Measurements from ENCODE around the gene TCF25. TPM values are rescaled to one million over a fixed set of nuclear protein-coding genes. Genes with fewer than 3 reads are reported as not detected.

The TCF25 gene
- total and polyA plus RNA-seq, 8 donors = 124 to 748 (median 216) TPM

DNA sequence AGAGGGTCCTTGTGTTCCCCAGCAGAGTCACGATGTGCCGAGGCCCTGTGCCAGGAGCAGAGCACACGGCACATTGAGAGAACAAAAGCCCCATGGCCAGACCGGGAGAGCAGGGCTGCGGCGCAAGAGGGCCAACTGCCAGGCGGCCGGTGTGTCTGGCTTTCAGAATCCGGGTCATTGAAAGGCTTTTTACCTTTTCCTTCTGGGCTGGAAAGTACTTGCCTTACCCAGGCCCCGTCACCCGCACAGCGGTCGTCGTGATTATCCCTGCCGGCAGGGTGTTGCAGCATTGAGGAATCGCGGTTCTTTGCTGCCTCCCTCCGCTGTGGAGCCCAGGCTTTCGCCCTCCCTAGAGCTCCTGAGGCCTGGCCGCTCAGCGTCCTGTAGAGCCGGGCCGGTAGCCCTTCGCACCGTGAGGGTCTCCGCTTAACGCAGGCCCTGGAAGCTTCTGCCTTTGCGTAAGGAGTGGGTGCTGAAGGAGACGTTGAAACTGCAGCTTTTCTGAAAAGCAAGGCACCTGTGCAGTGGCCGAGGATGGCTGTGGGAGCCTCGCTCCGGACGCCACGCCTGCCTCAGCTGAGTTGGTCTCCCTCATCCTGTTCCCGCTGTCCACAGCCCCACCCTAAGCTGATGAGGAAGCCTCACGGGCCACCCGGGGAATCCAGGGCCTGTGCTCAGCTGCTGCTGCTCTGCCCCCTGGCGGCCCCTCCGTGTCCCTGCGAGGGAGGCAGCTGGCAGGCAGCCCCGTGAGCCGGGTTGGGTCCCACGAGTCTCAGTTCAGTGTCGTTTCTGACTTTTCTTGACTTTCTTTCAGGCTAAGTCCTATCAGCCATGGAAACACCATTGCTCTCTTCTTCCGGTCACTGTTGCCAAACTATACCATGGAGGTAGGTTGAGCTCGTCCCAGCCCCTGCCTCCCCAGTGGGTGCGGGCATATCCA lies 36.7 kb downstream of the TCF25 start:
- Histone ChIP-seq H3K4me3 (no peak overlapping the region), H3K4me1 (peaks cover 0 to 10% (median 4%) of the 10 kb centered on the region in 4 donors), H3K27ac (peak overlapping the region in 3 of 5 donors; percentile 21 to 51 (median 27)), H3K36me3 (peaks cover 37 to 84% (median 82%) of the 10 kb centered on the region in 4 donors), H3K9me3 (no peaks in the 10 kb centered on the region), H3K27me3 (no peaks in the 10 kb centered on the region)
- peak; percentile 77 to 88 for DNase-seq
- intact Hi-C loops (cut with DNase I; ENCODE audit: low total_unique reads) = no loop called here
- WGBS, 5 donors = 51 to 61% (median 56%) methylated on average over 36 to 47 of the region's 47 CpGs
- TF ChIP-seq POLR2A (IDR thresholded peaks at IDR 0.05) (no peak), CTCF (IDR thresholded peaks at IDR 0.05) (peak in 5 of 7 experiments; percentile 14 to 88 (median 84)), POLR2AphosphoS5 (IDR thresholded peaks at IDR 0.05) (peak in 1 of 3 donors; percentile 72)

- H3K4me3 ChIP-seq = no peak overlapping the region
- peaks cover 0 to 10% (median 4%) of the 10 kb centered on the region in 4 donors for H3K4me1 ChIP-seq
- peaks cover 29 to 76% (median 74%) of the 10 kb centered on the region in 4 donors for H3K36me3 ChIP-seq
- H3K9me3 ChIP-seq = no peaks in the 10 kb centered on the region
- H3K27me3 ChIP-seq = no peaks in the 10 kb centered on the region
- TF ChIP-seq POLR2AphosphoS5 (IDR thresholded peaks at IDR 0.05) = no peak
- peak overlapping the region in 2 of 5 donors; percentile 21 to 51 for H3K27ac ChIP-seq
- WGBS, 5 donors = 91 to 94% (median 93%) methylated on average over 27 of the region's 27 CpGs
- no peak for DNase-seq
- intact Hi-C loops (cut with DNase I; ENCODE audit: low total_unique reads) = no loop called here
Measured at GRCh38 chr16:89910717-89911354, 37.4 kb downstream of the TCF25 start.

DNA sequence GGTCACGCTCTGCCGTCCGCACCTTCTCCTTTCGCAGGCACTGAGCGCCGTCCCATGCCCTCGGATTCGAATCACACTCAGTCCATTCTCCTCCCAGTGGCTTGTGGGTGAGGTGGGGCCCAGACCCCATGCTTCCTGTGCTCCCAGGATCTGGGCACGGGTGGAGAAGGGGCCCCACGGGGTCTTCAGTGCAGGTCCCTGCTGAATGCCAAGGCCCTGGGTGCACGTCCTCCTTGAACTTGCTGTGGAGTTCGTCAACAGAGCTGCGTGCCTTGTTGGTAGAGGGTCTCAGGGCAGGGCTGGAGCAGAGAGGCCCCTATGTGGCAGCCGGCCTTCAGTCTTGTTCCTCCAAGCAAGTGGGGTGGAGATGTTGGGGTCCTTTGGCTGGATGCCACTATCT lies 38.0 kb downstream of the TCF25 start:
- Histone ChIP-seq H3K27me3 (no peaks in the 10 kb centered on the region), H3K4me3 (no peak overlapping the region), H3K27ac (no peak overlapping the region), H3K4me1 (peaks cover 0 to 10% (median 4%) of the 10 kb centered on the region in 4 donors), H3K9me3 (no peaks in the 10 kb centered on the region), H3K36me3 (peaks cover 24 to 71% (median 69%) of the 10 kb centered on the region in 4 donors)
- WGBS, 5 donors = 93 to 96% (median 93%) methylated on average over 14 of the region's 14 CpGs
- no peak for TF ChIP-seq EP300 (IDR thresholded peaks at IDR 0.05)
- TF ChIP-seq POLR2AphosphoS5 (IDR thresholded peaks at IDR 0.05) = no peak
- no peak for TF ChIP-seq CTCF (IDR thresholded peaks at IDR 0.05)
- TF ChIP-seq POLR2A (IDR thresholded peaks at IDR 0.05) = no peak
- DNase-seq = no peak
- intact Hi-C loops (cut with DNase I; ENCODE audit: low total_unique reads) = no loop called here

DNA sequence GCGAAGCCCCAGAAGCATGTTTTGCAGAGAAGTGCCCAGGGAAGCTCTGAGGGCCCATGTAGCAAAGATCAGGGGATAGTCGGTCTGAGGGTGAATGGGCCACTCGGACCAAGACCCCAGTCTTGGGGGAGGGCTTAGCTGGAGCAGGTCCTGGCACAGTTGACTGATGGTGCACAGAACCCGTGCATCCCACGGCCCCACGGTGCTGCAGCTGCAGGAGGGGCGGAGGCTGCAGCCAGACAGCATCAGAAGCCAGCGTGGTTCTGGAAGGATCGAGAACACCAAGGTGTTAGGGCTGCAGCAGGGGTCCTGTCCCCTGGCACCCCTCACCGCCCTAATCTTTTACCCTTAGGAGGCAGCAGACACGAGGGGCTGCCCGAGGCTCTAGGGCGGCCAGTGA lies 38.8 kb downstream of the TCF25 start:
- H3K4me3 ChIP-seq = no peak overlapping the region
- peaks cover 0 to 11% (median 6%) of the 10 kb centered on the region in 4 donors for H3K4me1 ChIP-seq
- DNase-seq = no peak
- 86 to 100% (median 90%) methylated on average over 1 to 13 of the region's 13 CpGs for WGBS, 5 donors
- H3K36me3 ChIP-seq = peaks cover 17 to 63% (median 61%) of the 10 kb centered on the region in 4 donors
- H3K9me3 ChIP-seq = no peaks in the 10 kb centered on the region
- H3K27ac ChIP-seq = no peak overlapping the region
- intact Hi-C loops (cut with DNase I; ENCODE audit: low total_unique reads) = no loop called here
- TF ChIP-seq POLR2AphosphoS5 (IDR thresholded peaks at IDR 0.05) (no peak), EP300 (IDR thresholded peaks at IDR 0.05) (no peak), POLR2A (IDR thresholded peaks at IDR 0.05) (no peak), CTCF (IDR thresholded peaks at IDR 0.05) (no peak)
- no peaks in the 10 kb centered on the region for H3K27me3 ChIP-seq
